Measurements from ENCODE around the gene THBD.

Gene THBD

DNA sequence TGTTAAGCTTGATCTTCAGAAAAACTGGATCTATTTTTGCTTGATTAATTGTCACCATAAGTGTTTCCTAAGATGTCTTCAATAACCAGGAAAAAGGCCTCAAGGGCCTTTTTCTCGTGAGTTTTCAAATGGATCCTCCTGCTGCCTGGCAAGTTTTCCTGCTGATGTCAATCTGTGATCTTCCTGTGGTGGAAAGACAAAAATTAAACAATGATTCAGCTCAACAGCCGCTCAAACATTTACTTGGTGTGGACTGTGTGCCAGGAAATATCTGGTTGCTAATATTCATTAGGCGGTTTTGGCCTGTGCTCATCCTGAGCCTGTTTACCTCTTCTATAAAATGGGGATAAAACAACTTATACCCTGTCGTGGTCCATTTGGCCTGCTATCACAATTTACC is 49.7 kb downstream of the THBD start:
- Histone ChIP-seq H3K9ac (no peak overlapping the region), H3K4me2 (no peak overlapping the region), H3K36me3 (no peaks in the 10 kb centered on the region), H3K4me3 (no peak overlapping the region), H3K27ac (no peak overlapping the region), H3K4me1 (peaks cover 0 to 8% (median 0%) of the 10 kb centered on the region in 10 experiments; a peak in 4 of 20 replicates), H3K9me3 (replicated peaks in 1 of 11) (no peaks in the 10 kb centered on the region), H3K27me3 (peaks cover 0 to 10% (median 0%) of the 10 kb centered on the region in 11 experiments; a peak in 2 of 22 replicates), H4K20me1 (no peaks in the 10 kb centered on the region)
- no peak for TF ChIP-seq Cebpa-rat (IDR thresholded peaks at IDR 0.05)

DNA sequence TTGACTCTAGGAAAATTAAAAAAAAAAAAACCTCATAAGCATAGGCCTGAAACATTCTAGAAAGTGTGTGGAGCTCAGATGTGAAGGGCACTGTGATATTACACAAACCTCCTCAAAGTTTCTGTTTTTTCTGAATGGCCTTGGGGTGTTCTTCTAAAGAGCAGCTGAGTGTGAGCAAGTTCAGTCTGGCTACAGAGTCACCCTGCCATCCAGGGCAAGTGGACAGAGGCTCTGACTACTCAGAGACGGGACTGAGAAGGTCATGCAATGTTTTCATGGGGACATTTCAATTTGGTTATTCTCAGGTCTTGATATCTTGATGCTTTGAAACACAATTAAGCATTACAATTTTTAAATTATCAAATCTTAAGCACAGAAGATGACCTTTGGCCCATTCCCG is 51.0 kb downstream of the THBD start:
- Histone ChIP-seq H3K36me3 (no peaks in the 10 kb centered on the region), H4K20me1 (no peaks in the 10 kb centered on the region), H3K27ac (no peak overlapping the region), H3K27me3 (peaks cover 0 to 10% (median 0%) of the 10 kb centered on the region in 11 experiments; a peak in 2 of 22 replicates), H3K9me3 (replicated peaks in 1 of 11) (peaks cover 0 to 11% (median 8%) of the 10 kb centered on the region in 11 experiments; a peak in 15 of 22 replicates), H3K4me2 (no peak overlapping the region), H3K4me1 (peaks cover 0 to 7% (median 0%) of the 10 kb centered on the region in 10 experiments; a peak in 4 of 20 replicates), H3K4me3 (no peak overlapping the region), H3K9ac (no peak overlapping the region)
- no peak for TF ChIP-seq Cebpa-rat (IDR thresholded peaks at IDR 0.05)

DNA sequence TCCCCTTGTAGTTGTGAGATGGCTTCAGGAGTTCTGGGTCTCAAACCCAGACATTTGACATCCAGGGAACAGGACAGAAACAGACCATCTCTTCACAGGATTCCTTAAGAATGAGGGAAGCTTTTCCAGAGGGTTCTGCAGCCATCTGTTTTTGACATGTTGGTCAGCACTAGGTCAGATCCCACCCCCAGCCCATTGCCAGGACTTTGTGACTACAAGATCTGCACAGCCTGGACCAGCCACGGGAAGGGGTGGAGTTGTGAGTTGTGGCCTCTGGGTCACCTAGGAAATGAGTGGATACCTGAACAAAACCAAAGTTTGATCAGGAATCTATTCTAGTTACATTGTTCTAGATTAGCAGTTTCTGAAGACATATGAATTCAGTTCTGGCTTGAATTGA is 53.5 kb downstream of the THBD start:
- H3K4me3 ChIP-seq: no peak overlapping the region
- H3K4me2 ChIP-seq: no peak overlapping the region
- H3K27me3 ChIP-seq: peaks cover 0 to 10% (median 0%) of the 10 kb centered on the region in 11 experiments; a peak in 2 of 22 replicates
- H4K20me1 ChIP-seq: no peaks in the 10 kb centered on the region
- H3K4me1 ChIP-seq: no peaks in the 10 kb centered on the region
- no peak for TF ChIP-seq Cebpa-rat (IDR thresholded peaks at IDR 0.05)
- peaks cover 0 to 22% (median 19%) of the 10 kb centered on the region in 11 experiments; a peak in 17 of 22 replicates for H3K9me3 ChIP-seq (replicated peaks in 1 of 11)
- no peak overlapping the region for H3K27ac ChIP-seq
- no peak overlapping the region for H3K9ac ChIP-seq
- H3K36me3 ChIP-seq: no peaks in the 10 kb centered on the region
